GM11168 (cell line): Measurements from ENCODE around the gene TMEM131L.
"Not testable (repeated sequence)": the region's sequence is repeated elsewhere in the genome, so short reads cannot be mapped to it uniquely, and the experiment has no call there.

ENCODE experiments used
- in situ Hi-C: fragments of 300-500 bp; cut with MboI; formaldehyde crosslinking; loops from one replicate; pipeline ENCODE4 v1.12.0; 2022; ENCODE audit warnings: low sequenced_read_pairs; ENCODE audit not compliant: unreplicated experiment

TMEM131L gene

DNA sequence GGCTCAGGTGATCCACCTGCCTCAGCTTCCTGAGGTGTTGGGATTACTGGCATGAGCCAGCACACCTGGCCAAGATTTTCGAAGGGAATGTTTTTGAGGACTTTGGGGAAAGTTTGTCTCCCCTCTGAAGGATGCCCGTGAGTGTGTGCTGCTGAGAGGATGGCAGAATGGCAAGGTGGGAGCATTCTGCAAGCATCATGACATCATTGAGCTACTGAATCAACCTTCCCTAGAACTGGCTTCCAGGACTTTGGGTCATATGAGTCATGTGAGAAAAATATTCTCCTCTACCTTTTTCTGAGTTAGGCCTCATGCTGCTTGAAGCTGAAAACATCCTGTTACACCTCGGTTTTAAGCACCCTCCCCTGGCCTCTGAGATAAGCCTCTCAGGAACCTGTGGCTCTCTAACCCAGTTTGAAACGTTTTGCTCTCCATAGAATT, 31.0 kb downstream of the TMEM131L start:
- in situ Hi-C loops: no loop called here

DNA sequence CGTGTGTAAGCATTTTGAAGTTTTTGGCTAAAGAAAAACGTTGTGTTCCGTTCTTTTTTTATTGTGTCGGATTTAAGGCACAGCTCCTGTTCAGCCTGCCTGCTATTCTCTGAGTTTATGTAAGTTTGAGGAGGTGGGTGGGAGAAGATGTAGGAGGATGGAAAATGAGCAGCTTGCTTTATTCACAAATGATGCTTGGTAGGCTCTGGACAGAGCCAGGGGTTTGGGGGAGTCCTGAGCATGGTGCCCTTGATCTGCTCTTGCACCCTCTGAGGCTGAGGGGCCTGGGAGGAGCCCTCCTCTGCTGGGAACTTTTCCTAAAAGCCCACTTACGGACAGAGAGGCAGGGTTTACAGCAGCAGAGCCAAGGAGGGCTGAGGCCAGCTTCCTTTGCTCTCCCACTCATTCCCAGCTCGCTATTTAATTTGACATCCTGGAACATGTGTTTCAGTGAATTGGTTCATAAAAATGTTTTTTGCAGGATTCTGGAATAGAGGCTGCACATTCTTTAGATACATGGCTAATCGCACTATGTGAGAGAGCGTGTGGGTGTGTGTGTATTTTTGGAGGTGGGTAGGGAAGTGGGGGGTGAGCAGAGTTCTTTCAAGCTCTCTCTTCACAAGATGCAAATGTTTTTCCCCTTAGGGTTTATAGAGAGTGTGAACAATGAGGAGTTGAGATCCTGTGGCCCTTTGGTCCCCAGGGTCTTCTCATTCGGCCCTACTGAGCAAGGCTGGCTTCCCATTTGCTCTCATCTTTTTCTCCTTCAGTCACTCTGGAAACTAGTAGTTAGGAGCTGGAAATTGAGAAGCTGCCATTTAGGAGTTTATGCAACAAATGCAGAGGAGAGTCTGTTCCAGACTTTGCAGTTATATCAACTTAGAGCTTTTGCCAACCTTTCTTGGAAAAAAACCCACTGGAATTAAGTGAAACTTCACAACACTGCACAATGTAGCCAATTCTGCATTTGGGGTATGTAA, 32.1 kb downstream of the TMEM131L start:
- in situ Hi-C loops: no loop called here

DNA sequence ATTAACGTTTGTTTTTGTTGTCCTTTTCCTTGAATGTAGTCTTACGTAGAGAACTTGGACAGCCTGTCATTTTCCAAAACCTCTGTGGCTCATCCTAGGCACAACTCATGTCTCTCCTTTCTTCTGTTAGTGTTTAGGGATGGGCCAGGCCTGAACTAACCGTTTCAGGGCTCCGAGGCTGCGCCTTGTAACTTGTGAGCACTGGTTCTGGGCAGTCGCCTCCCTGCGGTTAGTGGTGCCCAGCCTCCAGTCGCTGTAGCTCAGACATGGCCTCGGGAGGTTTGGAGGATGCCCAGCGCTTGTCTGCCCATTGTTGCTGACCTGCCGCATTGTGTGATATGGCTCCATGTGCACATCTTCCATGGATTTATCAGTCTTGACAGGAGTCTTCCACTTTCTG, 32.8 kb downstream of the TMEM131L start:
- in situ Hi-C loops: no loop called here

DNA sequence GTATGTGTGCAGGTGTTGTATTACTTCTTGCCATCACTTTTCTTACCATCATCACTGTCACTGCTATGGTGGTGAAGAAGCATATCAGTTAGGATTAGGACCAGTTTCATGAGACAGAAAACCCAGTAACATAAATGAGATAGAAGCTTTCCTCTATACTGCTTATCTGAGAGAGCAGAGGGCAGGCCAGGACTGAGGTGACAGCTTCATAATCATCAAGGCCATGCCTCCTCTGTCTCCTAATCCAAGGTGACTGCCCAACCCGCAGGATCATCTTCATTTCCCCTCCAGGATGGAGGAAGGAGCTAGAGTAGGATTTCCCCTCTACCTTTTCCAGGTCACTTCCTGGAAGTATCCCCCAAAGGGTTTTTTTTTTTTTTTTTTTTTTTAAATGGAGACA, 35.4 kb downstream of the TMEM131L start:
- in situ Hi-C loops: no loop called here

DNA sequence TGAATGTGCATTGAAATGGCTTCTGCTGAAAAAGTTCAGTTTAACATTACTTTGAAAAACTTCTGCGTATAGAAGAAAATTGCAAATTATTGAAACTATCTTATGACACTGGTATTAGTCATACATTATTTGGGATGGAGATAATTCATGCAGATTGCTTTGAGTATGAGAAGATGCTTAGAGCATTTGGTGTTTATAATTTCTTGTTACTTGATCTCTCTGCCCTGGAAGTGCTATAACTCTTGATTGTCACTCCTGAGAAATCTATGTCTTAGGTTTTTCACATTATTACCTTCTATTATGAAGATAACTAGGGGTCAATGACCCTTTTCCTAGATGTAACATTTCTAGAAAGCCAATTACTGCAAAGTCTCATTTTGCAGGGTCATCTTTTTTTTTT, 36.4 kb downstream of the TMEM131L start:
- in situ Hi-C loops: no loop called here

DNA sequence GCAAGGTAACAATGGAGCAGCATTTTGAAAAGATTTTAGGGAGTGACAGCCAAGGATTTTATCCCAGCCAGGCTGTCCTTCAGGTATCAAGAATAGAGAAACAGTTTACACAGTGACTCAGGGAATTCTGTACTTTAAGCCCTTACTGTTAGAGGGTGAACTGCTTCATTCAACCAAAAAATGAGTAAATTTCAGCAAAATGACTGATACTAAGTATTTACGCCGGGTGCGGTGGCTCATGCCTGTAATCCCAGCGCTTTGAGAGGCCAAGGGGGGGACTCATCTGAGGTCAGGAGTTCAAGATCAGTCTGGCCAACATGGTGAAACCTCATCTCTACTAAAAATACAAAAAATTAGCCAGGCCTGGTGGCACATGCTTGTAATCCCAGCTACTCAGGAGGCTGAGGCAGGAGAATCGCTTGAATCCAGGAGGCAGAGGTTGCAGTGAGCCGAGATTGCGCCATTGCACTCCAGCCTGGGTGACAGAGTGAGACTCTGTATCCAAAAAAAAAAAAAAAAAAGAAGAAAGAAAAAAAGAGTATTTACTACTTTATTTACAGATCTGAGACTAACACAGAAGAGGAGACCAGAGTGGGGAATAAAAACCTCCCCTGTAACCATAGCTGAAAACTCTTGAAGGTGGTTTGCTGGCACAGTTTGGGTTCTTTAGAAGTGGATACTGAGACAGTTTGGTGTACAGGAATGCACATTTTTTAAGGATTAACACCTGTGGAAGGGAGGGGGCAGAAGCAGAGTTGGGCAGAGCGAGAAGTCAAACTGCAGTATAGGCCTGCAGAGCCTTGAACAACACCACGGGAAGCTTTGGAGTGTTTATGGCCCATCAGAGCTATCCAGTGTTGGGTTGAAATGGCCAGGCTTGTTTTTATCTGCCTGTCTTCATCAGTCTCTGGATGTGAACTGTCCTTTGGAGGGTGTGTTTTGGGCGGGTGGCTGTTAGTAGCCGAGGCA, 40.5 kb downstream of the TMEM131L start:
- in situ Hi-C loops: no loop called here

DNA sequence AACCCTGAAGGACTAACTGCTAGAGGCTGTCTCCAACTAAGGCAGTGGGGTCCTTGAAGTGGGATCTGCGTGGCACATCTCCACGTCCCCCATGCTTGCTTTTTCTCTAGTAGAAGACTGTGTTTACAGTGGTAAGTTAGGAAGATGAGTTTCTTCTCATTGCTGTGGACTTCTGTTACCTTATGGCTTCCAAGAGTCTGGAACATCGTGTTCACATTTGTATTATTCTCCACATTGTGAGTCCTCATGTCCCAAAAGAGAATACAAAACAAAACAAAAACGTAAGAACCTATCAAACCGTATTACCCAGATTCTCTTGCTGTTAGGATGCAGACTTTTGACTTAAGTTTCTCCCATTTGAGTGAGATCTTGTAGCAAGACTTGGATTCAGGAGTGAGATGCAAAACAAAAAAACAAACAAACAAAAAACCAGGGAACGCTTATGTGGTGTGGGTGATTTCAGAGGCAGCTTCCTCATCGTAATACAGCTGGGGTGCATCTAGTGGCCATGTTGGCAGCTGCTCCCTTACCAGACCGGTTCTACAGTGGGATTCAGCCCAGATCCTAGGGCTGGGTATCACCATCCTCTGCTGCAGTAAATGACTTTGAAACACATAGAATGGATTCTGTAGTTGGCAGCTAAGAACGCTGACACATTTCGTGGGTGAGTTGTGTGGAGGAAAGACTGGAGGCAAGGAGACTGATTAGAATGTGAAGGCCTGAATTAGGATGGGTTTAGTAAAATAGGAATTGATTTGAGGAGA, 41.3 kb downstream of the TMEM131L start:
- in situ Hi-C loops: no loop called here

DNA sequence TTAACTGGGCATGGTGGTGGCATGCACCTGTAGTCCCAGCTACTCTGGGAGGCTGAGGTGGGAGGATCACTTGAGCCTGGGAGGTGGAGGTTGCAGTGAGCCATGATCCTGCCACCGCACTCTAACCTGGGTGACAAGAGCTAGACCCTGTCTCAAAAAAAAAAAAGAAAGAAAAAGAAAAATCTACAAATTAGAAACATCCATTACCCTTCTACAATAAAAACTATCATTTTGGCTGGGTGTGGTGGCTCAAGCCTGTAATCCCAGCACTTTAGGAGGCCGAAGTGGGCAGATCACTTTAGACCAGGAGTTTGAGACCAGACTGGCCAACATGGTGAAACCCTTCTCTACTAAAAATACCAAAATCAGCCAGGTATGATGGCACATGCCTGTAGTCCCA, 43.1 kb downstream of the TMEM131L start:
- in situ Hi-C loops: not testable (repeated sequence)

DNA sequence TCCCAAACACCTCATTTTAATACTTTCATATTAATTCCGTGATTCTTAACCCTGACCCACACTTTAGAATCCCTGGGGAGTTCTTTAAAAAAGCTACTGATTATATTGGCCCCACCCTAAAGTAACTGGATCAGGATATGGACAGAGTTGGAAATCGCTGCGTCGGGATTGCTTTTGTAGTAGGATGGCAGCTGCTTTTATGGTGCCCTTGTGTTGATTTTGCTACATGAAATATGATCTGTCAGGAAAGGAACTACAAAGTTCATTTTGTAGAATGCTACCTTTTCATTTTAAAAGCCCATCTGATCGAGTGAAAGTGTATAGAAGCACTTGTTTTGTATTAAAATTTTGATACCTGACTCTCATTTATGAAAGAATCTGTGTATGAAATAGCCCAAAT, 43.6 kb downstream of the TMEM131L start:
- in situ Hi-C loops: no loop called here

DNA sequence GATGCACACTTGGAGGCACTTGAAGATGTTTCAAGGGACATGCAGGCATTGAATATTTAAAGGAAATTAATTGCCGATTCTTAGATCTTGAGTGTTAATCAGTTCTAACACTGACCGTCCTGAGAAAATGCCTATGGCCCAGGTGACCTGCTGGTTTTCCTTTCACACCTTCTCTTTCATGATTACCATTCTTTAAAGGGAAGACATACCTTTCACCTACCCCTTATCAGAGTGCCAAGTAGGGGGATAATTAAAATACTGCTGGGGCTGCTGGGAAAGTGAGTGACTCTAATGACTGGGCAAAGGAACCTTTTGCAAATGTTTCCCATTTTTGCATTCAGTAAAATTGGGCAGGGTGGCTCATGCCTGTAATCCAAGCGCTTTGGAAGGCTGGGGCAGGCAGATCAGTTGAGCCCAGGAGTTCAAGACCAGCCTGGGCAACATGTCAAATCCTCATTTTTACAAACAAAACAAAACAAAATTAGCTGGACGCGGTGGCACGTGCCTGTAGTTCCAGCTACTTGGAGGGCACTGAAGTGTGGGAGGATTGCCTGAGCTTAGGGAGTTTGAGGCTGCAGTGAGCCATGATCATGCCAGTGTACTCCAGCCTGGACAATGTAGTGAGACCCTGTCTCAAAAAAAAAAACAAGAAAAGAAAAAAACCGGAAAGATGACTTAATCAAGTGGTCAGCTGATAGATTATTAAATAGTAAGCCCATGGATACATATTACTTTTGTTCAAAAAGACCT, 44.3 kb downstream of the TMEM131L start:
- in situ Hi-C loops: no loop called here

DNA sequence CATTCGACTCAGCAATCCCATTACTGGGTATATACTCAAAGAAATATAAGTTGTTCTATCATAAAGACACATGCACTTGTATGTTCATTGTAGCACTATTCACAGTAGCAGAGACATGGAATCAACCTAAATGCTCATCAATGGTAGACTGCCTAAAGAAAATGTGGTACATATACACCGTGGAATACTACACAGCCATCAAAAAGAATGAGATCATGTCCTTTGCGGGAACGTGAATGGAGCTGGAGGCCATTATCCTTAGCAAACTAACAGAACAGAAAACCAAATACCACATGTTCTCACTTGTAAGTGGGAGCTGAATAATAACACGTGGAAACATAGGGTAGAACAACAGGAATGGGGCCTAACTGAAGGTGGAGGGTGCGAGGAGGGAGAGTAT, 44.9 kb downstream of the TMEM131L start:
- in situ Hi-C loops: no loop called here

DNA sequence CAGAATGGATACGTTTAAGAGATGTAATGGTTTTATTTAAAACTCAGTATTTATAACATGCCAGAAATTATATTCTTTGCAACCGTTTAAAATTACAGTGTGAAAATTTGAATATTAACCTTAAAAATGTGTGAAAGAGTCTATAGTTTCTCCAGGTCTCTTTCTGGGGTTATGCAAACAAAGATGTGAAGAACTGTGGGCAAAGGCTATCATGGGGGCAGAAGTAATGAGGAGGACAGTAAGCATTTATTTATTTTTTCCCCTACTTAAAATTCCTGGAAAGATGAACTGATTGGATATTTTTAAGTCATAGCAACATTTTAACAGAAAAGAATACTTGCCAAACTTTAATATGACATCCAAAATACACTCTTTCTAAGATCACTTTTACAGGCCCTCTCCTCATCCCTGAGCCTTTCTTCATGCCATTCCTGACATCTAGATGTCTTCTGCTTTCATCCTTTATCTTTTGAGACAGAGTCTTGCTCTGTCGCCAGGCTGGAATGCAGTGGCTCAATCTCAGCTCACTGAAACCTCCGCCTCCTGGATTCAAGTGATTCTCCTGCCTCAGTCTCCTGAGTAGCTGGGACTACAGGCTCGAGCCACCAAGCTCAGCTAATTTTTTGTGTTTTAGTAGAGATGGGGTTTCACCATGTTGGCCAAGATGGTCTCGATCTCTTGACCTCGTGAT, 46.1 kb downstream of the TMEM131L start:
- in situ Hi-C loops: no loop called here

DNA sequence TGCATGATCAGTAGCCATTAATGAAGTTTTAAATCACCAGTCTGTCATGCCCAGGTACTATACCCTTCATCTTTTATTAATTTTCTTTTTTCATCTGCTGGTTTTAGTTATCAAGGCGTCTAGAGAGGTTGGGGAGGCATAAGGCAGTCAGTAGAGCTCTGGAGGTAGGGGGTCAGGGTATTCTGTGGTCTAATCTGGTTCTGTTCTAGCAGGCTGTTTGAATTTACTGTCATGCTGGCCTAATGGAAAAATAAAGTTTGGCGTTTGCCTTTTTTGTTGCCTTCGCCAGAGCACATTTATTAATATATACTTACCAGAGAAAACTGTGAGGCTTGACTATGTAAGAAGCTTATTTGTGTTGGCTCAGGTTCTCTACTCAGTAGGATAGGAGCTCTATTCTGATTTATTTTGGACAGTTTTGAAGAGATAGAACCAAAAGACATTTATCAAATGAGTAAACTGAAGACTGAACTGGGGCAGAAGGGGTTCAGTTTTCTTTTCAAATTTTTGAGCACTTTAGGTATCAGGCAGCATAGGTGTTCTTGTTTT, 46.9 kb downstream of the TMEM131L start:
- in situ Hi-C loops: no loop called here

DNA sequence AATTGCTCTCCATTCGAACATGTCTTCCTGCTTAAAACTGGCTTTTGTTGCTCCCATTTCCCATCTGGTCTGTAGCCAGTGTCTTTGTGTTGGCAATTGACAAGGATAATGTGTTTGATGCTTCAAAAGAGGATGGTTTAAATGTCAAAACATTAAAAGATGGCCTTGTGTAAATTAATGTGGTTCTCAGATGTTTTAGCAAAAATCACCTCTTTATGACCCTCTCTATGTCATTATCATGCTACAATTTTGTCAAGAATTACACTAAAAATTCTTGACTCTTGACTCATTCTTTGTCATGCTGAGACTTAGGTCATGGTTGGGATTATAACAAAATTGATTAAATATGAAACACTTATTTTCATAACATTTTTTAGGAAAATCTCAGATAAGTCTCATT, 47.4 kb downstream of the TMEM131L start:
- in situ Hi-C loops: no loop called here

DNA sequence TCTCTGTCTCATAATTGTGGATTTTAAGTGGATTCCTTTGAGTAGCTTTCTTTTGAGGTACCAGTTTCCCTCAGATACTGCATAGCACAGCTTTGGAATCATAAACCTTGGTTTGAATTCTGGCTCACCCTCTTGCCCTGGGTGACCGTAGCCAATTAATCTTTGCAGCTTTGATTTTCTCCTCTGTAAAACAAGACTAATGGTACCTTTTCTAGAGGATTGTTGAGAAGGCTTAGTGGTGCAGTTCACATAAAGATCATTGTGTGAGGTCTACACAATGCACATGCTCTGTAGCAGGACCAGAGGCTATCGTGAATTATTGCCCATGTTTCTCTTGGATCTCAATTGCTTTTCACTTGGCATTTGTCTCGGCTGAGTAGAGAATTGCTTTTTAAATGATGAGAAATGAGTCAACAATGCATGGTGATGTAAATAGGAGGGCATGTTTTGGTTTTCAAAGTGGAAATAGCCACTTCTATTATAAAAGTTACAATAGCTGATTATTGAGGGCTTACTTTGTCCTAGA, 47.9 kb downstream of the TMEM131L start:
- in situ Hi-C loops: no loop called here

DNA sequence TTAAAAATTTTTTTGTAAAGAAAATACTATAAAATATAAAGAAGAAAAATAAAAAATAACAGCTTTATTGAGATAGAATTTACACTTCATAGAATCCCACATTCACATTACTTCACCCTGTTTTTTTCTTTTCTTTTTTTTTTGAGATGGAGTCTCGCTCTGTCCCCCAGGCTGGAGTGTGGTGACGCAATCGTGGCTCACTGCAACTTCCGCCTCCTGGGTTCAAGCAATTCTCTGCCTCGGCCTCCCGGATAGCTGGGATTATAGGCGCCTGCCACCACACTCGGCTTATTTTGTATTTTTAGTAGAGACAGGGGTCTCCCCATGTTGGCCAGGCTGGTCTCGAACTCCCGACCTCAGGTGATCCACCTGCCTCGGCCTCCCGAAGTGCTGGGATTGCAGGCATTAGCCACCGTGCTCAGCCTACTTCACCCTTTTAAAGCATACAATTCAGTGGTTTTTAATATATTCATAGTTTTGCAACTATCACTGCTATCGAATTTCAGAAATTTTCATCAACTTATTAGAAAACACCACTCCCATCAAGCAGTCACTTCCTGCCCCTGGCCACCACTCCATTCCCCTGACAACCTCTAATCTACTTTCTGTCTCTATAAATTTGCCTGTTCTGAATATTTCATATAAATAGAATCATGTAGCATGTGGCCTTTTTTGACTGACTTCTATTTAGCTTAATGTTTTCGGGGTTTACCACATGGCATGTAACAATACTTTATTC, 48.7 kb downstream of the TMEM131L start:
- in situ Hi-C loops: no loop called here

DNA sequence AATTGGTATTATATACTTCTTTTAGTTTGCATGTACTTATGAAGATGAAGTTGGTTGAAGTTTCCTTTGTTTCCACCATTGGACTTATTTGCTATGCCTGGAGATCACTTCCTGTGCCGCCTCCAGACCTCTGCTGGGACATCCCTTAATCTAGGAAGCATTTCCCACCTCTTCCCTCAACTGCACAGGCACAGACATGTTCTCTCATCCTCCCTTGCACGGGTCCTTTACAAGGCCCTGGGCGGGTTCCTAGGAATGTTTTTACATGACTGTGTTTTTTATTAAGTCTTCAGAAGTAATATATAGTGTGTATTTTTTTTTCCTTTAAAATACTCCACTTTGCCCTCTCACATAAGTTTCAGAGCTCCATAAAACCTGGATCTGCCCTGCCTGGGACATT, 51.0 kb downstream of the TMEM131L start:
- in situ Hi-C loops: no loop called here

DNA sequence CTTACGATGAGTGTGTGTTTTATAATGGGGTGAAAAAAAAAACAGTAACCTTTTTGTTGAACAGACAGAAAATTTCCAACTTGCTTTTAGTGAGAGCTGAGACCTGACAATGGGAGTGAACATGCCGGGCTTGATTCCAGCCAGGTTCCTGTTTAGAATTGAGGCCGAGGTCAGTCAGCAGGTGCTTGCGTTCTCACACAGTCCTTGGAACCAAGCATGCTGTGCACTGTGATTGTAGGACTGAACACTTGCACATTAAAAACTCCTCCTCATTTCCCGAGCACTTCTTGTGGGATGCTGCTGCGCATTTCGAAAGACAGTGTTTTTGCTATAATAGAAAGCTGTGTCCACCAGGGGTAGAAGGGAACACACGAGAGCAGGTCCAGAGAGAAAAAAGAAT, 51.8 kb downstream of the TMEM131L start:
- in situ Hi-C loops: no loop called here
